HEK293T (cell line): Measurements from ENCODE around the gene MYLK2.
"Not testable (repeated sequence)": the region's sequence is repeated elsewhere in the genome, so short reads cannot be mapped to it uniquely, and the experiment has no call there.

Experiments
- CTCF ChIA-PET: fragments of 350-600 bp; formaldehyde crosslinking; extraction: SDS; loops from one replicate; lab custom pipeline; 2021; ENCODE audit warnings: antibody characterized with exemption, inconsistent platforms; lab: Yijun Ruan, JAX
- POLR2A ChIA-PET: fragments of 350-600 bp; formaldehyde crosslinking; extraction: SDS; loops from one replicate; lab custom pipeline; 2020; ENCODE audit warnings: antibody characterized with exemption, inconsistent platforms; lab: Yijun Ruan, JAX
- DNase-seq: peaks from one replicate; pipeline ENCODE4 v3.0.0; 2012; ENCODE audit warnings: mixed read lengths; ENCODE audit errors: extremely low spot score
- ARNT ChIP-seq: fragments of 450-650 bp; IDR thresholded peaks from 2 replicates; pipeline ENCODE4 v1.6.1; 2017; ENCODE audit warnings: mild to moderate bottlenecking
- BHLHE40 ChIP-seq: fragments of 450-650 bp; IDR thresholded peaks from 2 replicates; pipeline ENCODE4 v1.6.1; 2016; ENCODE audit warnings: mild to moderate bottlenecking, moderate library complexity, borderline replicate concordance
- CTBP1 ChIP-seq: fragments of 450-650 bp; IDR thresholded peaks from 2 replicates; pipeline ENCODE4 v1.6.1; 2016; ENCODE audit warnings: borderline replicate concordance
- ELF4 ChIP-seq: fragments of 450-650 bp; IDR thresholded peaks from 2 replicates; pipeline ENCODE4 v1.6.1; 2017; ENCODE audit warnings: antibody characterized with exemption
- FOXA1 ChIP-seq: fragments of 450-650 bp; IDR thresholded peaks from 2 replicates; pipeline ENCODE4 v1.6.1; 2016; ENCODE audit warnings: mild to moderate bottlenecking
- FOXK2 ChIP-seq: fragments of 450-650 bp; IDR thresholded peaks from 2 replicates; pipeline ENCODE4 v1.6.1; 2016; ENCODE audit warnings: mild to moderate bottlenecking
- FOXM1 ChIP-seq: fragments of 450-650 bp; IDR thresholded peaks from 2 replicates; pipeline ENCODE4 v1.6.1; 2017; ENCODE audit warnings: mild to moderate bottlenecking, borderline replicate concordance
- HDGF ChIP-seq: fragments of 450-650 bp; IDR thresholded peaks from 2 replicates; pipeline ENCODE4 v1.6.1; 2017; ENCODE audit warnings: antibody characterized with exemption, borderline replicate concordance
- L3MBTL2 ChIP-seq: fragments of 450-650 bp; conservative IDR thresholded peaks from 2 replicates; pipeline ENCODE4 v1.6.1; 2016; ENCODE audit warnings: mild to moderate bottlenecking
- LEF1 ChIP-seq: fragments of 450-650 bp; IDR thresholded peaks from 2 replicates; pipeline ENCODE4 v1.6.1; 2017; ENCODE audit warnings: mild to moderate bottlenecking, borderline replicate concordance
- NFRKB ChIP-seq: fragments of 450-650 bp; IDR thresholded peaks from 2 replicates; pipeline ENCODE4 v1.6.1; 2016; ENCODE audit warnings: mild to moderate bottlenecking, moderate library complexity
- PKNOX1 ChIP-seq: fragments of 450-650 bp; IDR thresholded peaks from 2 replicates; pipeline ENCODE4 v1.6.1; 2016
- SP1 ChIP-seq: fragments of 450-650 bp; IDR thresholded peaks from 2 replicates; pipeline ENCODE4 v1.6.1; 2017
- SUZ12 ChIP-seq: fragments of 450-650 bp; IDR thresholded peaks from 2 replicates; pipeline ENCODE4 v1.6.1; 2016; ENCODE audit warnings: mild to moderate bottlenecking
- TARDBP ChIP-seq: fragments of 450-650 bp; IDR thresholded peaks from 2 replicates; pipeline ENCODE4 v1.6.1; 2016
- ZNF384 ChIP-seq: fragments of 450-650 bp; IDR thresholded peaks from 2 replicates; pipeline ENCODE4 v1.6.1; 2016

Gene MYLK2

GRCh38 chr20:31827059-31827458 is 7.9 kb downstream of the MYLK2 start:
- no peak for DNase-seq
- ChIA-PET POLR2A (no interaction called here), CTCF (interaction anchor here (1.2 kb wide), 1 partner anchor 19 kb away, joined by 4 read pairs; no protein-coding TSS in a partner anchor)
- TF ChIP-seq FOXM1 (no peak), LEF1 (no peak), HDGF (no peak), NFRKB (no peak), SUZ12 (no peak), SP1 (no peak), L3MBTL2 (no peak), ELF4 (no peak), TARDBP (no peak), FOXK2 (no peak), ARNT (no peak), BHLHE40 (no peak), ZNF384 (no peak), FOXA1 (no peak), CTBP1 (no peak), PKNOX1 (no peak)

GRCh38 chr20:31828016-31828415 is 8.9 kb downstream of the MYLK2 start:
- CTCF ChIA-PET, POLR2A ChIA-PET, DNase-seq: not testable (repeated sequence)

GRCh38 chr20:31829731-31830130 is 10.6 kb downstream of the MYLK2 start:
- TF ChIP-seq NFRKB (no peak), TARDBP (no peak), ZNF384 (no peak), L3MBTL2 (no peak), FOXA1 (no peak), FOXK2 (no peak), HDGF (no peak), FOXM1 (no peak)
- ChIA-PET POLR2A (no interaction called here), CTCF (interaction anchor here (1.3 kb wide), 1 partner anchor 17 kb away, joined by 3 read pairs; no protein-coding TSS in a partner anchor)
- DNase-seq = no peak

- CTCF ChIA-PET = interaction anchor here (1.3 kb wide), 1 partner anchor 16 kb away, joined by 3 read pairs; no protein-coding TSS in a partner anchor
- POLR2A ChIA-PET = no interaction called here
Measured at GRCh38 chr20:31830406-31830981, 11.3 kb downstream of the MYLK2 start.

GRCh38 chr20:31831211-31831610 is 12.1 kb downstream of the MYLK2 start:
- POLR2A ChIA-PET = no interaction called here
- CTCF ChIA-PET = no interaction called here

More at GRCh38 chr20:31830406-31830981, 11.3 kb downstream of the MYLK2 start:
- TF ChIP-seq FOXA1 (no peak), FOXK2 (no peak), PKNOX1 (no peak), SUZ12 (no peak)
- DNase-seq = no peak

GRCh38 chr20:31831771-31832306 is 12.7 kb downstream of the MYLK2 start:
- no peak for TF ChIP-seq ARNT
- no peak for TF ChIP-seq PKNOX1
- TF ChIP-seq FOXM1 = no peak
- TF ChIP-seq BHLHE40 = no peak
- TF ChIP-seq LEF1 = no peak
- TF ChIP-seq L3MBTL2 = no peak
- TF ChIP-seq ZNF384 = no peak
- TF ChIP-seq SP1 = no peak
- no peak for DNase-seq
- CTCF ChIA-PET = no interaction called here
- POLR2A ChIA-PET = no interaction called here

More at GRCh38 chr20:31831211-31831610, 12.1 kb downstream of the MYLK2 start:
- no peak for TF ChIP-seq NFRKB
- no peak for TF ChIP-seq LEF1
- no peak for TF ChIP-seq TARDBP
- no peak for TF ChIP-seq SUZ12
- TF ChIP-seq HDGF = no peak
- TF ChIP-seq SP1 = no peak
- TF ChIP-seq ELF4 = no peak
- TF ChIP-seq ZNF384 = no peak
- no peak for TF ChIP-seq ARNT
- no peak for TF ChIP-seq PKNOX1
- no peak for DNase-seq
